ENCODE results near the gene CD22. TPM values are rescaled to one million over a fixed set of nuclear protein-coding genes. Genes with fewer than 3 reads are reported as not detected.

The CD22 gene
- polyA plus RNA-seq, 1 donor (not counting 4 experiments of a cell fraction or from before 2014, with no cell fraction given): 0.26 TPM

- TF ChIP-seq CTCF (optimal IDR thresholded peaks at IDR 0.05 in 1 of 3, IDR thresholded peaks at IDR 0.05 in 1 of 3, conservative IDR thresholded peaks at IDR 0.05 in 1 of 3; ENCODE audit: extremely low read depth in 1 of 3, insufficient read depth in 2 of 3, low read length in 3 of 3) (no peak), EZH2 (IDR thresholded peaks at IDR 0.05; ENCODE audit: low read length) (no peak)
- H3K4me2 ChIP-seq (ENCODE audit: control insufficient read depth, extremely low read depth, insufficient read depth, low read depth, low read length): no peak overlapping the region
- H3K27me3 ChIP-seq (ENCODE audit: control insufficient read depth, extremely low read depth, insufficient read depth, low read length): peaks cover 3% of the 10 kb centered on the region
- no peak overlapping the region for H3K27ac ChIP-seq (ENCODE audit: control insufficient read depth, insufficient read depth, low read length)
- H3K36me3 ChIP-seq (ENCODE audit: control insufficient read depth in 2 of 2, extremely low read depth in 1 of 2, insufficient read depth in 2 of 2, low read length in 2 of 2): no peaks in the 10 kb centered on the region
- no peak overlapping the region for H2AFZ ChIP-seq (ENCODE audit: control insufficient read depth, low read length)
- DNase-seq (ENCODE audit: low read depth, low spot score) (no peak), FAIRE-seq (no peak)
- H3K4me3 ChIP-seq (ENCODE audit: control insufficient read depth in 2 of 3, extremely low read depth in 1 of 3, insufficient read depth in 2 of 3, low read depth in 1 of 3, low read length in 3 of 3): no peak overlapping the region
- H3K79me2 ChIP-seq (ENCODE audit: control insufficient read depth, insufficient read depth, low read length): no peaks in the 10 kb centered on the region
- no peaks in the 10 kb centered on the region for H3K9me1 ChIP-seq (ENCODE audit: control insufficient read depth, extremely low read depth, insufficient read depth, low read length)
- H3K9ac ChIP-seq (ENCODE audit: control insufficient read depth, extremely low read depth, insufficient read depth, low read length): no peak overlapping the region
- H3K9me3 ChIP-seq (ENCODE audit: control insufficient read depth, low read depth, low read length): no peaks in the 10 kb centered on the region
- peaks cover 5% of the 10 kb centered on the region for H3K4me1 ChIP-seq (ENCODE audit: control insufficient read depth, extremely low read depth, insufficient read depth, low read length)
- no peaks in the 10 kb centered on the region for H4K20me1 ChIP-seq (ENCODE audit: control insufficient read depth, extremely low read depth, insufficient read depth, low read length)
- dilution Hi-C loops (cut with MboI; ENCODE audit: extremely low pct_ligation_motif_present, low sequenced_read_pairs): no loop called here
These were observed 19.3 kb upstream of the CD22 start for GRCh38 chr19:35309481-35310279.

- Histone ChIP-seq H3K4me2 (ENCODE audit: control insufficient read depth, extremely low read depth, insufficient read depth, low read depth, low read length) (no peak overlapping the region), H3K4me3 (ENCODE audit: control insufficient read depth in 2 of 3, extremely low read depth in 1 of 3, insufficient read depth in 2 of 3, low read depth in 1 of 3, low read length in 3 of 3) (no peak overlapping the region), H3K9me1 (ENCODE audit: control insufficient read depth, extremely low read depth, insufficient read depth, low read length) (no peaks in the 10 kb centered on the region), H3K4me1 (ENCODE audit: control insufficient read depth, extremely low read depth, insufficient read depth, low read length) (peaks cover 5% of the 10 kb centered on the region), H4K20me1 (ENCODE audit: control insufficient read depth, extremely low read depth, insufficient read depth, low read length) (no peaks in the 10 kb centered on the region), H2AFZ (ENCODE audit: control insufficient read depth, low read length) (no peak overlapping the region), H3K27me3 (ENCODE audit: control insufficient read depth, extremely low read depth, insufficient read depth, low read length) (peaks cover 3% of the 10 kb centered on the region), H3K9ac (ENCODE audit: control insufficient read depth, extremely low read depth, insufficient read depth, low read length) (no peak overlapping the region), H3K27ac (ENCODE audit: control insufficient read depth, insufficient read depth, low read length) (no peak overlapping the region), H3K9me3 (ENCODE audit: control insufficient read depth, low read depth, low read length) (no peaks in the 10 kb centered on the region), H3K36me3 (ENCODE audit: control insufficient read depth in 2 of 2, extremely low read depth in 1 of 2, insufficient read depth in 2 of 2, low read length in 2 of 2) (no peaks in the 10 kb centered on the region), H3K79me2 (ENCODE audit: control insufficient read depth, insufficient read depth, low read length) (no peaks in the 10 kb centered on the region)
- FAIRE-seq (no peak), DNase-seq (ENCODE audit: low read depth, low spot score) (no peak)
- dilution Hi-C loops (cut with MboI; ENCODE audit: extremely low pct_ligation_motif_present, low sequenced_read_pairs): no loop called here
- TF ChIP-seq EZH2 (IDR thresholded peaks at IDR 0.05; ENCODE audit: low read length): no peak
- no peak for TF ChIP-seq CTCF (optimal IDR thresholded peaks at IDR 0.05 in 1 of 3, IDR thresholded peaks at IDR 0.05 in 1 of 3, conservative IDR thresholded peaks at IDR 0.05 in 1 of 3; ENCODE audit: extremely low read depth in 1 of 3, insufficient read depth in 2 of 3, low read length in 3 of 3)
These were observed 18.7 kb upstream of the CD22 start for GRCh38 chr19:35310331-35310730.

Measured in keratinocyte (primary cell).